Subcutaneous abdominal adipose tissue (tissue), 5 donors: ENCODE data around the gene SMARCC1.

Source experiments
- H3K27ac ChIP-seq: one replicate; pipeline ENCODE4 v1.7.0; 2013; ENCODE audit warnings: low read depth, mild to moderate bottlenecking, inconsistent platforms, low read length, moderate library complexity
- H3K27me3 ChIP-seq, 5 donors: one replicate each; pipeline ENCODE4 v1.7.0; 2013; ENCODE audit warnings: low read length in 5 of 5, inconsistent platforms in 1 of 5; ENCODE audit not compliant: control insufficient read depth in 5 of 5, insufficient read depth in 4 of 5
- H3K36me3 ChIP-seq, 5 donors: one replicate each; pipeline ENCODE4 v1.7.0; 2013; ENCODE audit warnings: low read length in 5 of 5; ENCODE audit not compliant: control insufficient read depth in 5 of 5, insufficient read depth in 5 of 5
- H3K4me1 ChIP-seq, 5 donors: one replicate each; pipeline ENCODE4 v1.7.0; 2013; ENCODE audit warnings: low read length in 5 of 5, mild to moderate bottlenecking in 3 of 5, moderate library complexity in 1 of 5; ENCODE audit not compliant: control insufficient read depth in 5 of 5, insufficient read depth in 5 of 5
- H3K4me3 ChIP-seq, 5 donors: one replicate each; pipeline ENCODE4 v1.7.0; 2013; ENCODE audit warnings: low read length in 5 of 5, low read depth in 1 of 5
- H3K9ac ChIP-seq, 5 donors: one replicate each; pipeline ENCODE4 v1.7.0; 2013; ENCODE audit warnings: low read length in 5 of 5, mild to moderate bottlenecking in 4 of 5, moderate library complexity in 3 of 5
- H3K9me3 ChIP-seq, 5 donors: one replicate each; pipeline ENCODE4 v1.7.0; 2013; ENCODE audit warnings: low read length in 5 of 5; ENCODE audit not compliant: control insufficient read depth in 5 of 5
- donor health status: healthy.
- donor health status: healthy.
- donor health status: healthy.
- donor health status: healthy.
- donor health status: healthy.

Gene SMARCC1

GRCh38 chr3:47712398-47712797 lies 69.3 kb downstream of the SMARCC1 start:
- H3K4me1 ChIP-seq = peaks cover 0 to 7% (median 0%) of the 10 kb centered on the region in 5 donors
- H3K9me3 ChIP-seq = no peaks in the 10 kb centered on the region
- H3K27ac ChIP-seq = no peak overlapping the region
- no peak overlapping the region for H3K4me3 ChIP-seq
- H3K27me3 ChIP-seq = no peaks in the 10 kb centered on the region
- no peak overlapping the region for H3K9ac ChIP-seq
- peaks cover 29 to 56% (median 38%) of the 10 kb centered on the region in 5 donors for H3K36me3 ChIP-seq

GRCh38 chr3:47711596-47711995 lies 70.1 kb downstream of the SMARCC1 start:
- Histone ChIP-seq H3K9ac (no peak overlapping the region), H3K9me3 (no peaks in the 10 kb centered on the region), H3K4me1 (peaks cover 0 to 7% (median 0%) of the 10 kb centered on the region in 5 donors), H3K36me3 (peaks cover 27 to 59% (median 41%) of the 10 kb centered on the region in 5 donors), H3K4me3 (no peak overlapping the region), H3K27ac (no peak overlapping the region), H3K27me3 (no peaks in the 10 kb centered on the region)

GRCh38 chr3:47705391-47705790 lies 76.3 kb downstream of the SMARCC1 start:
- Histone ChIP-seq H3K27me3 (no peaks in the 10 kb centered on the region), H3K9me3 (no peaks in the 10 kb centered on the region), H3K9ac (no peak overlapping the region), H3K27ac (peak overlapping the region; percentile 51), H3K4me3 (no peak overlapping the region), H3K4me1 (peaks cover 0 to 11% (median 0%) of the 10 kb centered on the region in 5 donors), H3K36me3 (peaks cover 12 to 55% (median 32%) of the 10 kb centered on the region in 5 donors)

- Histone ChIP-seq H3K27ac (peak overlapping the region; percentile 51), H3K27me3 (no peaks in the 10 kb centered on the region), H3K4me3 (no peak overlapping the region), H3K4me1 (peaks cover 0 to 11% (median 0%) of the 10 kb centered on the region in 5 donors), H3K36me3 (peaks cover 6 to 52% (median 25%) of the 10 kb centered on the region in 5 donors), H3K9ac (no peak overlapping the region), H3K9me3 (no peaks in the 10 kb centered on the region)
These were observed 77.5 kb downstream of the SMARCC1 start for GRCh38 chr3:47704237-47704612.

- Histone ChIP-seq H3K27ac (no peak overlapping the region), H3K36me3 (peaks cover 6 to 43% (median 25%) of the 10 kb centered on the region in 5 donors), H3K9me3 (no peaks in the 10 kb centered on the region), H3K27me3 (no peaks in the 10 kb centered on the region), H3K4me3 (no peak overlapping the region), H3K9ac (no peak overlapping the region), H3K4me1 (peaks cover 0 to 11% (median 0%) of the 10 kb centered on the region in 5 donors)
These were observed 80.3 kb downstream of the SMARCC1 start for GRCh38 chr3:47701388-47701787.

- Histone ChIP-seq H3K27ac (no peak overlapping the region), H3K9me3 (no peaks in the 10 kb centered on the region), H3K4me3 (no peak overlapping the region), H3K36me3 (peaks cover 28 to 71% (median 40%) of the 10 kb centered on the region in 5 donors), H3K9ac (no peak overlapping the region), H3K4me1 (no peaks in the 10 kb centered on the region), H3K27me3 (no peaks in the 10 kb centered on the region)
These were observed 89.5 kb downstream of the SMARCC1 start for GRCh38 chr3:47692158-47692557.

- H3K27me3 ChIP-seq = no peaks in the 10 kb centered on the region
- no peak overlapping the region for H3K27ac ChIP-seq
- no peak overlapping the region for H3K9ac ChIP-seq
- H3K9me3 ChIP-seq = no peaks in the 10 kb centered on the region
- no peaks in the 10 kb centered on the region for H3K4me1 ChIP-seq
- no peak overlapping the region for H3K4me3 ChIP-seq
- peaks cover 31 to 75% (median 43%) of the 10 kb centered on the region in 5 donors for H3K36me3 ChIP-seq
These were observed 93.2 kb downstream of the SMARCC1 start for GRCh38 chr3:47688488-47688887.

GRCh38 chr3:47685037-47685436 lies 96.7 kb downstream of the SMARCC1 start:
- no peak overlapping the region for H3K4me3 ChIP-seq
- H3K36me3 ChIP-seq = peaks cover 15 to 52% (median 32%) of the 10 kb centered on the region in 5 donors
- no peaks in the 10 kb centered on the region for H3K4me1 ChIP-seq
- H3K9ac ChIP-seq = no peak overlapping the region
- no peak overlapping the region for H3K27ac ChIP-seq
- H3K27me3 ChIP-seq = no peaks in the 10 kb centered on the region
- H3K9me3 ChIP-seq = no peaks in the 10 kb centered on the region

- no peaks in the 10 kb centered on the region for H3K27me3 ChIP-seq
- H3K36me3 ChIP-seq = peaks cover 25 to 62% (median 39%) of the 10 kb centered on the region in 5 donors
- H3K4me1 ChIP-seq = no peaks in the 10 kb centered on the region
- no peaks in the 10 kb centered on the region for H3K9me3 ChIP-seq
- no peak overlapping the region for H3K9ac ChIP-seq
- H3K27ac ChIP-seq = no peak overlapping the region
- no peak overlapping the region for H3K4me3 ChIP-seq
These were observed 100.7 kb downstream of the SMARCC1 start for GRCh38 chr3:47681016-47681415.

- H3K27me3 ChIP-seq = no peaks in the 10 kb centered on the region
- no peaks in the 10 kb centered on the region for H3K9me3 ChIP-seq
- peaks cover 31 to 66% (median 42%) of the 10 kb centered on the region in 5 donors for H3K36me3 ChIP-seq
- no peak overlapping the region for H3K4me3 ChIP-seq
- no peak overlapping the region for H3K9ac ChIP-seq
- H3K4me1 ChIP-seq = no peaks in the 10 kb centered on the region
- no peak overlapping the region for H3K27ac ChIP-seq
These were observed 103.0 kb downstream of the SMARCC1 start for GRCh38 chr3:47678446-47679338.
